Hematopoietic multipotent progenitor cell treated with erythropoietin and hydrocortisone succinate and interleukin-3 and kit ligand, for 4 days (in vitro differentiated cells): Measurements from ENCODE around the gene FIBIN.
"Not testable (repeated sequence)": the region's sequence is repeated elsewhere in the genome, so short reads cannot be mapped to it uniquely, and the experiment has no call there.

Experiments
- DNase-seq: peaks from one replicate; pipeline ENCODE4 v3.0.0-alpha.2; 2015

FIBIN gene

DNA sequence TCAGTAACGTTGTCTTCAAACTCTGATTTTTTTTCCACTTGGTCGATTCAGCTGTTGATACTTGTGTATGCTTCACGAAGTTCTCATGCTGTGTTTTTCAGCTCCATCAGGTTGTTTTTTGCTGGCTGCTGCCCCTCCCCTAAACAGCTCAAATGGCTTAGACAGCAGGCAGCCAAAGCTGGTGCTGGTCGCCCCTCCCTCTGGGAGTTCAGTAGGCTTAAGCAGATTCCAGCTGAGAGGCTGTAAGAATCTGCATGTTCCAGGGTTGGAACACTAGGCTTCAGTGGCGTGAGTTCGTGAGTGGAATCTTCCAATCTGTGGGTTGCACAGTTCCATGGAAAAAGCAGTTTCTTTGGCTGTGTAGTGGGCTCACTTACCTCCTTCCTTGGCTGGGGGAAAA is 10.3 kb upstream of the FIBIN start:
- no peak for DNase-seq

GRCh38 chr11:26985470-26985869 is 8.4 kb upstream of the FIBIN start:
- no peak for DNase-seq

DNA sequence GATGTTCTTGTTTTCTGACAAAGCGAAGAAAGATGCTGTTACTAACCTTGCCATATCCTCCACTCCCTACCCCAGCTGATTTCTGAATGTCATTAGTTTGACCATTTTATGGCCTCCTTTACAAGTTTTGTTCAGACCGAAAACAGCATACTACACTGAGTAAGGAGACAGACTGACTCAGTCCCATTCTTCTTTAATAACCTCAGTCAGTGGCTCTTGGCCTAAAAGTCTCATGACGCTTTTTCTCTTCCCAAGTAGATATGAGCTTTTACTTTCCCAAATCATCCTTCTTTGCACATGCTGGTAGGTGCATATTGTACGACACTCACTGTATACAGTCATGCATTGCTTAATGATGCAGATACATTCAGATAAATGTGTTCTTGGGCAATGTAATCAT is 8.0 kb upstream of the FIBIN start:
- DNase-seq, result no peak

DNA sequence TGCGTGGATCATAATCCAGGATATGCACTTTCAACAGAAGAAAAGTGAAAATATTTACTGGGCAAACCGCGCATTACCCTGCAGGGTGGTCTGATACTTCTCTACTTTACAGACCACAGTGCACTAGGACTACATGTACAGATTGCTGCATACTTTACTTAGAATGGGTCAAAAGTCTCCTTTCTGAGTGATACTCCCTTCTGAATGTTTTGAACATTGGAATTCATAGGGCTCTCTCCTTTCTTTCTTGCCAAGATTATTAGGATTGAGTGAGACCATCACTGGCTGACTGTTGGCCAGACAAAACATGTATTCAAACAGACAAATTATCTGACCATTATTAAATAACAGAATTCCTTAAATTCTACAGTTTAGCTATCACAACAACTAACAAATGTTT is 6.6 kb upstream of the FIBIN start:
- DNase-seq, result no peak

DNA sequence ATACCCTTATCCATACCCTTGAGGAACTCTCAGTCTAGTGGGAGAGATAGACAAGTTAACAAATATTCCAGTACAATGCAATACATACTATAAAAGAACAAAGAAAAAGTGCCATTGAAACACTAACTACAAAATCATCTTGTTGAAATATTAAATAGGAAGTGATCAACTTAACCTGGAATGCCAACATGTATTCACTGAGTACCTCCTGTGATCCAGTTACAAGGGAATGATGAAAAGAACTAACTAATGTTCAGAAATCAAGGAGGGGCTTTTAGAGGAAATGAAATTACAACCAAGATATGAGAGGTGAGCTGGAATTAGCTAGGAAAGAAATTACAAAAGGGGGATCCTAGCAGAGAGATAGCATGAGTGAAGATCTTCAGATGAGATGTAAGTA is 6.2 kb upstream of the FIBIN start:
- DNase-seq, result no peak

- DNase-seq, result no peak
Measured at GRCh38 chr11:26992031-26992541, 1.8 kb upstream of the FIBIN start.

DNA sequence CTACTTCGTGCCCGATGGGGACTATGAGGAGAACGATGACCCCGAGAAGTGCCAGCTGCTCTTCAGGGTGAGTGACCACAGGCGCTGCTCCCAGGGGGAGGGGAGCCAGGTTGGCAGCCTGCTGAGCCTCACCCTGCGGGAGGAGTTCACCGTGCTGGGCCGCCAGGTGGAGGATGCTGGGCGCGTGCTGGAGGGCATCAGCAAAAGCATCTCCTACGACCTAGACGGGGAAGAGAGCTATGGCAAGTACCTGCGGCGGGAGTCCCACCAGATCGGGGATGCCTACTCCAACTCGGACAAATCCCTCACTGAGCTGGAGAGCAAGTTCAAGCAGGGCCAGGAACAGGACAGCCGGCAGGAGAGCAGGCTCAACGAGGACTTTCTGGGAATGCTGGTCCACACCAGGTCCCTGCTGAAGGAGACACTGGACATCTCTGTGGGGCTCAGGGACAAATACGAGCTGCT is 751 bp downstream of the FIBIN start:
- DNase-seq, result no peak

DNA sequence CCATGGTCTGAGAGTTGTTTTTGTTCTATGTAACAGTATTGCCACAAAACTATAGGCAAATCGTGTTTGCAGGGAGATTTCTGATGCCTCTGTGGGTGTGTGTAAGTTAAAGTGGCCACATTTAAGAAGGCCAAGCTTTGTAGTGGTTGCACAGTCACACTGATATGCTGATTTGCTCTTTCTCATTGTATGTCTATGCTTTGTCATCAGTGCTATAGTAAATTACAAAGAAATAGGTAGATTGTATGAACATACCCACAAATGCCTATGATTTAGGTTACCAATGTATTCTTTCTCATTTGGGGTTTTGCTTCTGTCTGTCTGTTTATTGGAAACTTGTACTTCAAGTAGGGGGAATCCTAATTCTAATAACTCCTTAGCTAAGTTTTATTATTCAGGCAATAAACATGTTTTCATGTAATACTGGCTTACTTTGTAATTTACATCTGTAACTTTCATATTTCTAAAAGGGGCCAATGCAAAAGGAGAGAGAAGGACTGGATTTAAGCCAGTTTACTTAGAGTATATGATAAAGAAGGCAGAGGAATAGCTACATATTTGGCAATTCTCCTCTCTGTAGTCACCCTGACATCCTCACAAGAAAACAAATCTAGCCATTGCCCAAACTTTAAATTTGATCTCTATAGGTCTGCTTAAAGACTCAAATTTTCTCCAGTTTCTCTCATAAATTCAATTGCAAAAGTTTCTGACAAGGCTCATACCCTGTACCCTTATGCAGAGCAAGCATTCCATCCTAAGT is 2.0 kb downstream of the FIBIN start:
- DNase-seq, result no peak

GRCh38 chr11:26997378-26997777 is 3.5 kb downstream of the FIBIN start:
- no peak for DNase-seq

DNA sequence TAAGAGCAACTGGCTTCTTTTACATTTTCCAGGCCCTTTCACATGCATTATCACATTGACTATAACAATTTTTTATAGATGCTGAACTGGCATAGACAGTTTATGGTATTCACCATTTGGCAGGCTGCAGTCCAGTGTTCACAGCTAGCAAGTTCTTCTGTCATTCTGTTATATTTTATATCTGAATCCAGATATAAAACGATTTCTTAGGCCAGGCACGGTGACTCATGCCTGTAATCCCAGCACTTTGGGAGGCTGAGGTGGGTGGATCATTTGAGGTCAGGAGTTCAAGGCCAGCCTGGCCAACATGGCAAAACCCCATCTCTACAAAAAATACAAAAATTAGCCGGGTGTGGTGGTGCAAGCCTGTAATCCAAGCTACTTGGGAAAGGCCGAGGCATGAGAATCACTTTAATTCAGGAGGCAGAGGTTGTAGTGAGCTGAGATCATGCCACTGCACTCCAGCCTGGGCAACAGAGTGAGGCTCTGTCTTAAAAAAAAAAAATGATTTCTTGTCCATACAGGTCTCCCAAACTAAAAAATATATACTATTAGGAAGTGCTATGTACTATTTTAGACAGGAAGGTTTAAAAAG is 7.3 kb downstream of the FIBIN start:
- not testable (repeated sequence) for DNase-seq

DNA sequence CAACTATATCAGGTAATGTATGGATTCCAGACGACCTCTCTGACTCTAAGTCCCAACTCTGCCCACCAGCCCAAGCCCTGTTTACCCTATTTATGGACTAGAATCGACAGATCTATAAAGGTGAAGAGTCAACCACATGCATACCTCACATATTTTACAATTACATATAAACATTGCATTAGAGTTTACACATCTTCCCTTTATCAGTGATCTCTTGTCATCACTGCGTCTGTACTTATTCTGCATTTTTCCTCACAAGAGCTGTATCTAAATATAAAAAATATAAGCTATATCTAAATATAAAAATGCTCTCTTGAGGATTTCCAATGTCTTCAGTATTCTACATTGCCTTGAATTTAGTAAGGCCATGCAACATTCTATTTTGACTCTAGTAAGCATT is 8.5 kb downstream of the FIBIN start:
- DNase-seq, result no peak

GRCh38 chr11:27002838-27003237 is 8.9 kb downstream of the FIBIN start:
- DNase-seq, result no peak

GRCh38 chr11:27004103-27004502 is 10.2 kb downstream of the FIBIN start:
- DNase-seq, result no peak

- no peak for DNase-seq
Measured at GRCh38 chr11:27008811-27009535, 15.1 kb downstream of the FIBIN start.

GRCh38 chr11:27011560-27012233 is 17.8 kb downstream of the FIBIN start:
- DNase-seq, result no peak

DNA sequence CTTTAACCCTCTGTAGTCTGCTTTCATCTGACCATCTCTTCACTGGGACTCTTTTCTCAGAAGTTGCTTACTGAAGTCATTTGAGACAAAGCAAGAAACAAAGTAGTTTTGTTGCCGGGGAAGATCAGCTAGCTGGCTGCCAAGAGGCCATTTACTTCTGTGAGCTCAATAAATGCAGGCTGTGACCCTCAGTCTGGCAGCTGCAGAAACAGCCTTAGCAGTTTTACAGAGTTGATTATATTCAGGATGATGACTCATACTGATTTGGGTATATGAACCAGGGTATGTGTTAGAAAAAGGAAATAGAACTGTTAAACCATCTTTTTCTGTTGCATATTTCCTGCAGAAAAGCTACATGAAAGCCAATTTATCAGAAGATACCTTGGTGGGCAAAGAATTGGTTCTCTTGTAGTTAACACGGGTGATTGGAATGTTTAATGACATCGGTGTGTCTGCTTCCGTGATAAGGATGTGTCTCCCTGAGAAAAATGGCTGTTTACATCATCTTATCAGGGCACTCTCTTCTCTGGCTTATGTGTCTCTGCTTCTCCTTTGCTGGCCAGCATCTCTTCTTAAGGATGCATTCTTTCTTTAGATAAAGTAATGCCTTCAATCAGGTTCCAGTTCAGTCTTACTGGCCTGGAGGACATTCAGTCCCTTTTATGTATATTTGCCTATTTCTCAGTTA is 18.5 kb downstream of the FIBIN start:
- no peak for DNase-seq

DNA sequence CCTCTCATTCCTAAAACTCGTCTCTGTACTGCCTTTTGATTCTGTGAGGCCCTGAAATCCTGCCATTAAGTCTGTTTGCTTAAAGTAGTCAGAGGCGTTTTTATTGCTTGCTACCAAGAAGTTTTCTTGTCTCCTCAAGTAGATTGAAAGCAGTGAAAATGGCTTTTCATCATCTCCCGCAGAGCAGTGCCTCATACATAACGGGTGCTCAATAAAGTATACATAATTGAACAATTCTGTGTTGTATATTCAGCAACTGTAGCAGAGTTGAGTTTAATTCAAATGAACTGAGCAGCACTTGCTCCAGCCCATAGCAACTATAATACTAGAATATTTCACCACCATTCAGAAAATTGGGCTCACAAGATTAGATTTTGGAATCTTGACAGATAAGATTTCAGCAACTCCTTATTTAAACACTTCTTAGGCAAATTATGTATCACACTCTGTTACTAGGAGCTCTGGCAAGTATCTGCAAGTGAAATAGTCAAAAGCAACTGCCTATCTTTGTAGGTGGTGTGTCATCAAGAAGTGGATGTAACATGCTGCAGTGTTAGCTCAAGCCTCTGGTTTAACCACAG is 20.0 kb downstream of the FIBIN start:
- no peak for DNase-seq

DNA sequence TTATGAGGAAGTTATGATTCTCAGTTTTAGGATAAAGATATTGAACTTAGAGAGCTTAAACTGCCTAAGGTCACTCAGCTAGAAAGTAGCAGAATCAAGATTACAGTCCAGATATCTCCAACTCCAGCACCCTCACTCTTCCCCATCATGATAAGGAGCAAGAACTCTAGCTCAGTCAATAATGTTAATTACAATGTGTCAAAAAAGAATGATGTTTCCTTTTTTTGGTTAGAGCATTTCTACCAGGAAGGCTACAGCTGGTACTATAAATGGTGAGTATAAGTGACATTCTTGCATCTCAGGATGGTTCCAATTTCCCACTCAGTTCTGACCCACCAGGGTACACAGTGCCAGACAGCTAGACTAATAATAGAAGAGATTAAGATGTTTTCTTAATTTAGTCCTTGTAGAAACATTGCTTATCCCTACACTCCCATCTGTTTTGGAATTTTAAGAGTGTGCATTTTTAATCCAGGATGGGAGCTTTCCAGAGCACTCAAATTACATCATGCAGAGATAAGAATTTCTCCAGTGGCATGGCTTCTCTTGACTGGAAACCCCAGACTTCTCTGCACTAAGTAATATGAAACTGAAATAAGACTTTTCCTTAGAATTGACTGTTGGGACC is 25.1 kb downstream of the FIBIN start:
- no peak for DNase-seq

DNA sequence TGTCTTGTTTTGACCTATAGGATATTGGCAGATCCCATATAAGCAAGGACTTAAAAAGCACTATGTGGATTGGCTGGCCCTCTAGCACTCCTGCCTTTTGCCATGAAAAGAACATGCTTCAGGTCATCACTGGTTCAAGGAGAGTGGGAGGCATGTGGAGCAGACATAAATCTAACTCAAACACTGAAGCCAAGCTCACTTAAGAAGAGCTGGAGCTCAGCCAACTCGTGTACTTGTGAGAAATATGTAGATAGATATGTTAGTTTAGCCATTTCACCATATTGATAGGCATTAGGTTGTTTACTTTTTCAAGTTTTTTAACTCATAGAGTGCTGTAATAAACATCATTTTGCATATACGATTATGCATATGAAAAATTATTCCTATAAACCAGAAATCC is 26.8 kb downstream of the FIBIN start:
- DNase-seq, result peak; percentile 3

DNA sequence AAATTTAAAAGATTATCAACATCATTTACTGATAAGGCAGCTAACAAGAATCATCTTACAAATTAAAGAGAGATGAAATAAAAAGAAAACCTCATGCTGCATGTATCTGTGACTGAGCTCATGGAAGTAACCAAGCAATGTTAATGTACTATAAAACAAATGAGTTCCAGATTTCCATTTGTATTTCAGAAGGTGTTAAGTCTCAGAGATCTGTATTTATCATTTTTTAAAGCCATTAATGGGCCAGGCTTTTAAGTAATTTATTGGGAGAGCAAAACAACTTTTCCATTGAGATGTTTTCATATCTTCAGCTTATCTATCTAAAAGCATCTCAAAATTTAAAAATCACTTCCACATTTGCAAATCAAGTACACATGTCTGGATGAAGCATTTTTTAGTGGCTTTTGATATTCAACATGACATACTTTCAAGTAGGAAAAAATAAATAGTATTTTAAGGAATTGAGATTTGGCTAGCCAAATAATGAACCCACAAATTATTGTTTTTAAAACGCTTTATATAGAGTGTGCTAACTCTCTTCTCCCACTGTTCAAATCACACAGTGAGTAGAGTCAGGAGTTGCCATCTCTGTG is 28.8 kb downstream of the FIBIN start:
- DNase-seq, result no peak

DNA sequence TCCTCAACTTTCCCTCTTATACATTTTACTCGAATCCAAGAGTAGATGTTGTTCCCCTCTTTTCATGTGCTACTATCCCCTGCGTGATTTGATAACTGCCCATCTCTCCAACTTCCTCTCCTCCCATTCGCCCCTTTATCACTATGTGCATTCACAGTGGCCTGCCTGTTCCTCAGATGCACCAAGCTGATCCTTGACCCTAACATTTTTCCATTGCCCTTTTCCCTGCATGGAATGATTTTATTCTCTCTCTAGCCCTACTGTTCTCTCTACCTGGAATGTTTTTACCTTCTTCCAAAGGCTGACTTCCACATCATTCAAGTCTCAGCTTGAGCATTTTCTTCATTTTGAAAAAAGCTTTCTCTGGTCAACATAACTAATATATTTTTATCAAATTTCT is 31.0 kb downstream of the FIBIN start:
- DNase-seq, result no peak
